K562 (cell line): ENCODE results near the gene FASTKD3. TPM values are rescaled to one million over a fixed set of nuclear protein-coding genes. Genes with fewer than 3 reads are reported as not detected.

ENCODE experiments used
- ATAC-seq: fragments of 200-7000 bp; cut with Tn5 transposase; 3 replicates; pipeline ENCODE4 v1.9.1; 2020; ENCODE audit warnings: moderate library complexity
- BruUV-seq: library from RNA; stranded (reverse); fragments of 400-500 nt; replicated peaks from 2 replicates; lab custom pipeline; 2021; lab: Mats Ljungman, UMichigan
- CTCF ChIA-PET: fragments of 300-600 bp; formaldehyde crosslinking; extraction: SDS; loops from one replicate; lab custom pipeline; 2021; ENCODE audit warnings: low intra/inter-chr PET ratio; lab: Yijun Ruan, JAX
- POLR2A ChIA-PET: fragments of 300-600, 350-650 bp; sonication (Branson Sonifier 250); formaldehyde crosslinking; extraction: SDS; loops from one replicate; lab custom pipeline; 2021; ENCODE audit warnings: antibody characterized with exemption, inconsistent platforms; lab: Yijun Ruan, JAX
- DNase-seq, 4 experiments: peaks; one replicate each; pipeline versions ENCODE4 v3.0.0 to v3.0.0-alpha.2; 2011 to 2018; ENCODE audit warnings: low spot score in 3 of 4, mixed read lengths in 3 of 4; ENCODE audit errors: extremely low read depth in 1 of 4
- FAIRE-seq: peaks from 2 replicates; lab custom pipeline; 2011; peaks lifted over from hg19 to GRCh38; lab: Jason Lieb, UNC
- H2AFZ ChIP-seq: 2 replicates; pipeline ENCODE4 v1.6.0; 2011; ENCODE audit warnings: low read depth, low read length, control low read depth, inconsistent platforms
- H3K27ac ChIP-seq: fragments of 200-600 bp; 3 replicates; pipeline ENCODE4 v1.8.0; 2011; ENCODE audit warnings: low read depth, mild to moderate bottlenecking, control low read depth, inconsistent platforms, low read length, moderate library complexity, mixed read lengths; ENCODE audit errors: extremely low read depth
- H3K27me3 ChIP-seq, 2 experiments: fragments of 300-600 bp in 1 of 2; 2 replicates in 1 of 2; 3 replicates in 1 of 2; pipeline versions ENCODE4 v1.6.0 to v1.8.0; 2011; ENCODE audit warnings: inconsistent platforms in 2 of 2, low read length in 2 of 2, mild to moderate bottlenecking in 1 of 2, mixed read lengths in 1 of 2, moderate library complexity in 1 of 2; ENCODE audit not compliant: control insufficient read depth in 2 of 2, insufficient read depth in 2 of 2
- H3K36me3 ChIP-seq: fragments of 300-600 bp; 3 replicates; pipeline ENCODE4 v1.8.0; 2011; ENCODE audit warnings: mild to moderate bottlenecking, low read length, inconsistent platforms; ENCODE audit not compliant: control insufficient read depth, insufficient read depth
- H3K4me1 ChIP-seq, 2 experiments: fragments of 200-600 bp in 1 of 2; replicated peaks in 1 of 2; 2 replicates in 1 of 2; 3 replicates in 1 of 2; pipeline versions ENCODE4 v1.5.1 to v1.8.0; 2011; ENCODE audit warnings: inconsistent platforms in 2 of 2, low read length in 2 of 2, mild to moderate bottlenecking in 1 of 2, mixed read lengths in 1 of 2, moderate library complexity in 1 of 2; ENCODE audit not compliant: control insufficient read depth in 2 of 2, insufficient read depth in 2 of 2
- H3K4me2 ChIP-seq: 2 replicates; pipeline ENCODE4 v1.6.1; 2011; ENCODE audit warnings: low read length, control low read depth, inconsistent platforms, mixed read lengths; ENCODE audit not compliant: insufficient read depth
- H3K4me3 ChIP-seq: fragments of 200-600 bp; sonication (generic), shearing (Covaris generic); 2 replicates; pipeline ENCODE4 v1.5.1; 2016; ENCODE audit warnings: control low read depth, inconsistent platforms
- H3K79me2 ChIP-seq: fragments of 200-600 bp; 3 replicates; pipeline ENCODE4 v1.8.0; 2011; ENCODE audit warnings: low read length, inconsistent platforms; ENCODE audit not compliant: control insufficient read depth, insufficient read depth
- H3K9ac ChIP-seq, 2 experiments: 2 replicates each; pipeline versions ENCODE4 v1.6.0 to v1.6.1; 2011; ENCODE audit warnings: low read depth in 2 of 2, low read length in 2 of 2, control low read depth in 1 of 2, inconsistent platforms in 1 of 2, mild to moderate bottlenecking in 1 of 2, mixed read lengths in 1 of 2; ENCODE audit not compliant: insufficient read depth in 1 of 2
- H3K9me1 ChIP-seq: one replicate; pipeline ENCODE4 v1.6.0; 2011; ENCODE audit warnings: inconsistent platforms, mild to moderate bottlenecking, low read length, moderate library complexity; ENCODE audit not compliant: control insufficient read depth, insufficient read depth
- H3K9me3 ChIP-seq: replicated peaks from 2 replicates; pipeline ENCODE4 v1.5.1; 2011; ENCODE audit warnings: low read depth, low read length, inconsistent platforms; ENCODE audit not compliant: control insufficient read depth, insufficient read depth
- H4K20me1 ChIP-seq: replicated peaks from 2 replicates; pipeline ENCODE4 v1.6.1; 2011; ENCODE audit warnings: low read length, inconsistent platforms, mixed read lengths; ENCODE audit not compliant: control insufficient read depth, insufficient read depth
- CBX1 ChIP-seq: sonication (generic); IDR thresholded peaks from 2 replicates; pipeline ENCODE4 v1.6.1; 2016; ENCODE audit warnings: antibody characterized with exemption, low read depth, mild to moderate bottlenecking
- COPS2 ChIP-seq: fragments of 450-650 bp; conservative IDR thresholded peaks from 2 replicates; pipeline ENCODE4 v1.6.1; 2016; ENCODE audit warnings: mild to moderate bottlenecking, moderate library complexity
- HDAC3 ChIP-seq: fragments of 450-650 bp; IDR thresholded peaks from 2 replicates; pipeline ENCODE4 v1.6.1; 2018; ENCODE audit warnings: borderline replicate concordance, mild to moderate bottlenecking, moderate library complexity; ENCODE audit not compliant: partially characterized antibody
- POLR2G ChIP-seq: fragments of 200-400 bp; formaldehyde crosslinking; IDR thresholded peaks from 2 replicates; pipeline ENCODE4 v1.6.1; 2017; ENCODE audit warnings: low read depth, mild to moderate bottlenecking, antibody characterized with exemption, low read length, moderate library complexity
- RBM34 ChIP-seq: fragments of 200-400 bp; formaldehyde crosslinking; IDR thresholded peaks from 2 replicates; pipeline ENCODE4 v1.6.1; 2018; ENCODE audit warnings: low read length, borderline replicate concordance; ENCODE audit not compliant: insufficient read depth
- RNF219 ChIP-seq: fragments of 250-450 bp; sonication (Bioruptor Pico); IDR thresholded peaks from 2 replicates; pipeline ENCODE4 v1.5.0; 2022; ENCODE audit warnings: mild to moderate bottlenecking
- ZBED1 ChIP-seq: IDR thresholded peaks from 2 replicates; pipeline ENCODE4 v1.6.1; 2014
- ZNF408 ChIP-seq: fragments of 250-450 bp; sonication (Bioruptor Pico); IDR thresholded peaks from 2 replicates; pipeline ENCODE4 v1.4.0; 2020; ENCODE audit warnings: low read depth, mild to moderate bottlenecking, moderate library complexity
- WGBS: fragments of 100-300 bp; shearing (Covaris generic); methylation state at CpG from one replicate; pipeline ENCODE4 v1.1.6; 2016; ENCODE audit warnings: low coverage, mixed read lengths; ENCODE audit not compliant: insufficient coverage; ENCODE audit errors: missing lambda C conversion rate; 5-methylcytosine and 5-hydroxymethylcytosine counted together
- in situ Hi-C: fragments of 300-500 bp; cut with MboI; formaldehyde crosslinking; loops from 4 replicates; pipeline ENCODE4 v1.15.0; 2018; ENCODE audit warnings: inconsistent platforms, mixed read lengths
- intact Hi-C: fragments of 100-400 bp; cut with micrococcal nuclease; formaldehyde crosslinking; loops from 2 replicates; pipeline ENCODE4 v1.14.2; 2022
- polyA plus RNA-seq, 8 experiments: library from polyadenylated mRNA; depleted of rRNA in 4 of 8; stranded (reverse) in 5 of 8; unstranded in 3 of 8; fragments of >200 nt; fragmentation: Nextera tagmentation in 2 of 8; fragmentation: Illumina TruSeq in 1 of 8; extraction: Ambion mirVana in 2 of 8; extraction: Trizol in 1 of 8; gene quantifications; 2 replicates each; pipeline versions ENCODE4 v1.2.1 to v1.2.3, GENCODE V29; 2011 to 2014; ENCODE audit warnings: inconsistent platforms in 1 of 8, missing spikeins in 1 of 8
- total RNA-seq, 7 experiments: library from RNA; depleted of rRNA in 6 of 7; stranded (reverse); fragments of >200 nt in 6 of 7; fragmentation: Illumina TruSeq in 2 of 7; extraction: Trizol in 2 of 7; gene quantifications; 2 replicates each; pipeline versions ENCODE4 v1.2.1 to v1.2.3, GENCODE V29; 2011 to 2021; ENCODE audit warnings: low replicate concordance in 1 of 7
- TF ChIP-seq, protein P1 (sequence below): sonication (generic); formaldehyde crosslinking; IDR thresholded peaks from 2 replicates; pipeline ENCODE4 v1.8.0; 2022; ENCODE audit warnings: mild to moderate bottlenecking, low read depth, missing genetic modification reagents
- TF ChIP-seq, protein P2 (sequence below): fragments of 200-800 bp; sonication (Bioruptor generic); IDR thresholded peaks from 2 replicates; pipeline ENCODE4 v1.6.1; 2017; ENCODE audit warnings: missing genetic modification characterization, missing compliant biosample characterization
- TF ChIP-seq, protein P3 (sequence below): IDR thresholded peaks from 3 replicates; pipeline ENCODE4 v1.6.1; 2011; ENCODE audit warnings: borderline replicate concordance, mild to moderate bottlenecking; ENCODE audit not compliant: insufficient read length, insufficient read depth

Gene FASTKD3
- total and polyA plus RNA-seq, 9 of the 15 experiments (the other 6 are each of a cell fraction or from before 2014, with no cell fraction given) = 17.1 to 149 (median 47.5) TPM

DNA sequence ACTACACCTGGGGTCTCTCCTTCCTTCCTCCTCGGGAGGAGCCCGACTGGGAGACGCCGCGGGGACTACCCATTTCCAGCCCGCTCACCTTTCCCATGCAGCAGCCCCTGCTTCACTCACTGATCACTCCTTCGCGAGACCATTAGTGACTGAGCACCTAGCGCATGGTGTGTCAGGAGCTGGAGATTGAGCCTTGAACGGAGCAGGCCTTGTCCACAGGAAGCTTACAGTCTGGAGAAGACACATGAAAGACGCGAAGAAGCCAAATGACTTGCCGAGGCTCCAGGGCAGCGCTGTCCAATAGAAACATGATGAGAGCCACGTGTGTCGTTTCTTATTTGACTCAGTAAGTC, 17.6 kb downstream of the FASTKD3 start:
- no peak overlapping the region for H3K4me2 ChIP-seq
- WGBS = 42% methylated on average over 14 of the region's 16 CpGs
- intact Hi-C loops = no loop called here

More for the DNA sequence above, 17.6 kb downstream of the FASTKD3 start:
- Histone ChIP-seq H3K36me3 (no peaks in the 10 kb centered on the region), H3K79me2 (no peaks in the 10 kb centered on the region), H3K4me1 (peaks cover 0 to 4% of the 10 kb centered on the region in 2 experiments; a peak in 1 of 5 replicates), H3K9me1 (no peaks in the 10 kb centered on the region), H4K20me1 (no peaks in the 10 kb centered on the region), H3K9ac (no peak overlapping the region), H3K4me3 (no peak overlapping the region), H3K9me3 (no peaks in the 10 kb centered on the region), H3K27me3 (peaks cover 4 to 13% of the 10 kb centered on the region in 2 experiments; a peak in 2 of 5 replicates), H3K27ac (no peak overlapping the region), H2AFZ (no peak overlapping the region; the same call in 1 of the 2 replicates)
- ATAC-seq (no peak), DNase-seq (no peak), FAIRE-seq (no peak)
- TF ChIP-seq RBM34 (no peak), POLR2G (no peak), RNF219 (no peak), COPS2 (no peak), ZNF408 (CRISPR knock-in tag) (no peak), HDAC3 (no peak), CBX1 (no peak), ZBED1 (no peak)
- TF ChIP-seq, protein P1, sequence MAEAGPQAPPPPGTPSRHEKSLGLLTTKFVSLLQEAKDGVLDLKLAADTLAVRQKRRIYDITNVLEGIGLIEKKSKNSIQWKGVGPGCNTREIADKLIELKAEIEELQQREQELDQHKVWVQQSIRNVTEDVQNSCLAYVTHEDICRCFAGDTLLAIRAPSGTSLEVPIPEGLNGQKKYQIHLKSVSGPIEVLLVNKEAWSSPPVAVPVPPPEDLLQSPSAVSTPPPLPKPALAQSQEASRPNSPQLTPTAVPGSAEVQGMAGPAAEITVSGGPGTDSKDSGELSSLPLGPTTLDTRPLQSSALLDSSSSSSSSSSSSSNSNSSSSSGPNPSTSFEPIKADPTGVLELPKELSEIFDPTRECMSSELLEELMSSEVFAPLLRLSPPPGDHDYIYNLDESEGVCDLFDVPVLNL (CRISPR knock-in tag) = no peak
- TF ChIP-seq, protein P2, sequence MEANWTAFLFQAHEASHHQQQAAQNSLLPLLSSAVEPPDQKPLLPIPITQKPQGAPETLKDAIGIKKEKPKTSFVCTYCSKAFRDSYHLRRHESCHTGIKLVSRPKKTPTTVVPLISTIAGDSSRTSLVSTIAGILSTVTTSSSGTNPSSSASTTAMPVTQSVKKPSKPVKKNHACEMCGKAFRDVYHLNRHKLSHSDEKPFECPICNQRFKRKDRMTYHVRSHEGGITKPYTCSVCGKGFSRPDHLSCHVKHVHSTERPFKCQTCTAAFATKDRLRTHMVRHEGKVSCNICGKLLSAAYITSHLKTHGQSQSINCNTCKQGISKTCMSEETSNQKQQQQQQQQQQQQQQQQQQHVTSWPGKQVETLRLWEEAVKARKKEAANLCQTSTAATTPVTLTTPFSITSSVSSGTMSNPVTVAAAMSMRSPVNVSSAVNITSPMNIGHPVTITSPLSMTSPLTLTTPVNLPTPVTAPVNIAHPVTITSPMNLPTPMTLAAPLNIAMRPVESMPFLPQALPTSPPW (CRISPR knock-in tag) = no peak
- TF ChIP-seq, protein P3, sequence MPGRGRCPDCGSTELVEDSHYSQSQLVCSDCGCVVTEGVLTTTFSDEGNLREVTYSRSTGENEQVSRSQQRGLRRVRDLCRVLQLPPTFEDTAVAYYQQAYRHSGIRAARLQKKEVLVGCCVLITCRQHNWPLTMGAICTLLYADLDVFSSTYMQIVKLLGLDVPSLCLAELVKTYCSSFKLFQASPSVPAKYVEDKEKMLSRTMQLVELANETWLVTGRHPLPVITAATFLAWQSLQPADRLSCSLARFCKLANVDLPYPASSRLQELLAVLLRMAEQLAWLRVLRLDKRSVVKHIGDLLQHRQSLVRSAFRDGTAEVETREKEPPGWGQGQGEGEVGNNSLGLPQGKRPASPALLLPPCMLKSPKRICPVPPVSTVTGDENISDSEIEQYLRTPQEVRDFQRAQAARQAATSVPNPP = no peak
- BruUV-seq = no TSS peak
- ChIA-PET POLR2A (no interaction called here), CTCF (no interaction called here)
- in situ Hi-C loops = no loop called here
